ENCODE data around the gene ELP2. TPM values are rescaled to one million over a fixed set of nuclear protein-coding genes. Genes with fewer than 3 reads are reported as not detected.
A peak's percentile ranks its signal among the peaks of the same experiment; 100 is the strongest.

The ELP2 gene
- total and polyA plus RNA-seq, 8 donors = 35.1 to 73.3 (median 50.3) TPM

DNA sequence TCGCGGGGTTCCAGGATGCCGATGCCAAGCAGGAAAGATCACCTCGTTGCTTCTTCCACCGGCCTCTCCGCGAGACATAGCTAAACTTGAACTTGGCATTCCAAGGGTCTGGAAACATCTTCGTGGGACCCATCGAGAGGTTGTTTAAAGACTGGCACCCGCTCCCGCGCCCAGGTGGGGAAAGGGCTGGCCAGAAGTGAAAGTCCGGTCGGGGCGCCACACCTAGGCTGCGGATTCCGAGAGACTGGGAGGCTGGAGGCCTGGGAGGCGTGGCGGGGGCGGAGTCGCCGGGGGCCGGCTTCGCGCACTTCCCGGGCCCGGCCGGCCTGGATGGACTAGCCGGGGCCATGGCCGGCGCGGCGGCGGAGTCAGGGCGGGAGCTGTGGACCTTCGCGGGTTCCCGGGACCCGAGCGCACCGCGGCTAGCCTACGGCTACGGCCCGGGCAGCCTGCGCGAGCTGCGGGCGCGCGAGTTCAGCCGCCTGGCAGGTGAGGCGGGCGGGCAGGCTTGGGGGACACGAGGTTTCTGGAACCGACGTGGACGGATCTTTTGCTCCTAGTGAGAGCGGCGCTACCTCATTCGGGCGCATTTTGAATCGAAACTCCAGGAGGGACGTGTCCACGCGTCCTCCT, 57.6 kb downstream of the ELP2 start, which contains the start of gene MOCOS:
TSS of gene MOCOS (plus strand) at position 305 of the 633 bp plus-strand sequence. CDS start at position 348, 43 bp downstream.
- no peaks in the 10 kb centered on the region for H3K36me3 ChIP-seq
- H3K4me3 ChIP-seq = peak within 1 kb of the TSS; percentile 64 to 83 (median 76)
- peak; percentile 98 to 99 (median 98) for ATAC-seq
- peaks cover 0 to 4% (median 0%) of the 10 kb centered on the region in 3 donors for H3K4me1 ChIP-seq
- TF ChIP-seq, protein P1, sequence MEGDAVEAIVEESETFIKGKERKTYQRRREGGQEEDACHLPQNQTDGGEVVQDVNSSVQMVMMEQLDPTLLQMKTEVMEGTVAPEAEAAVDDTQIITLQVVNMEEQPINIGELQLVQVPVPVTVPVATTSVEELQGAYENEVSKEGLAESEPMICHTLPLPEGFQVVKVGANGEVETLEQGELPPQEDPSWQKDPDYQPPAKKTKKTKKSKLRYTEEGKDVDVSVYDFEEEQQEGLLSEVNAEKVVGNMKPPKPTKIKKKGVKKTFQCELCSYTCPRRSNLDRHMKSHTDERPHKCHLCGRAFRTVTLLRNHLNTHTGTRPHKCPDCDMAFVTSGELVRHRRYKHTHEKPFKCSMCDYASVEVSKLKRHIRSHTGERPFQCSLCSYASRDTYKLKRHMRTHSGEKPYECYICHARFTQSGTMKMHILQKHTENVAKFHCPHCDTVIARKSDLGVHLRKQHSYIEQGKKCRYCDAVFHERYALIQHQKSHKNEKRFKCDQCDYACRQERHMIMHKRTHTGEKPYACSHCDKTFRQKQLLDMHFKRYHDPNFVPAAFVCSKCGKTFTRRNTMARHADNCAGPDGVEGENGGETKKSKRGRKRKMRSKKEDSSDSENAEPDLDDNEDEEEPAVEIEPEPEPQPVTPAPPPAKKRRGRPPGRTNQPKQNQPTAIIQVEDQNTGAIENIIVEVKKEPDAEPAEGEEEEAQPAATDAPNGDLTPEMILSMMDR (IDR thresholded peaks at IDR 0.05) = no peak
- no peaks in the 10 kb centered on the region for H3K9me3 ChIP-seq
- peak; percentile 82 to 95 (median 86) for DNase-seq
- no peaks in the 10 kb centered on the region for H3K27me3 ChIP-seq
- no peak for FAIRE-seq
- intact Hi-C loops (cut with DNase I) = loop anchor here in 1 of 3 donors (10.0 kb wide), 1 partner anchor 77 kb away; no protein-coding TSS in a partner anchor
- 0% methylated on average over 54 to 66 of the region's 66 CpGs for WGBS, 2 donors
- H3K27ac ChIP-seq = peak within 1 kb of the TSS in 1 of 4 donors; percentile 15

DNA sequence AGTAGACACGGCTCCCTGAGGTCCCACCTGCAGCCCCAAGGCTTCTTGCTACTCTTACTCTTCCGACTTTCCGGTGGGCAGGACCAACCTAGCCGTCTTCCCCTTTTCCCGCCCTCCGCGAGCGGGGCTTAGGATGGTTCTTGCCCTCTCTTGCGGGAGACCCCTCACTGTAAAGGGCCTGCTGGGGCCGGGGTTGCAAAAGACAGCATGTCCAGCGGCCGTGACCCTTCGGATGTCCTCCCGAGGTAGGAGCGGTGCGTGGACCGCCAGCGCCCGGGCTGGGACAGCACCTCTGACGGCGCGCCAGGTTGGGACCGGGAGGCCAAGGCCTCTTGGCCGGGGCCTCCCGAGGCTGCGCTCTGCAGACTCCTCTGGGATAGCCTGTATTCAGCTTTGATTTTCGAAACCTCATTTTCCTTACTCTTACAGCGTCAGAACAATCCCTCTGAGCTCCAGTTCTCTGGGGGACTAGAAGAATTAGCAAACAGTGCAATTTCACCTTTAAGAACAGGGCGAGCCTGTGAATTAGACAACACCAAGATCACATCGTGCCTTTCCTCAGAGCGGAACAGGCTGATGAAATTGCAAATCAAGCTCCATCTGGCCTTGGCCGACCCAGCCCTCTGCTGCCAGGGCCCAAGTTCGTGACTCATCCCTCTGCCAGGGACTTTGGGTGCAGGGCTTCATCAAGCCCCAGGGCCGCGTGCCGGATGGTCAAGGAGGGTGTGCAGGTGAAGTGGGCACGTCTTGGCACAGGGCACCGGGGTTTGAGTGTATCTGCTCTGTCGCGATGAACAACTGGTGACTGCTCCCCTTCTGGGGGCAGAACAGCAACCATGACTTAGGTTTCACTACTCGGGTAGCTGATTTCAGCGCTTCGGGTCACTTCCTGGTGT, 58.4 kb downstream of the ELP2 start:
- DNase-seq = peak in 5 of 6 donors; percentile 9 to 80 (median 39)
- Histone ChIP-seq H3K27me3 (no peaks in the 10 kb centered on the region), H3K36me3 (no peaks in the 10 kb centered on the region), H3K4me1 (peaks cover 0 to 4% (median 0%) of the 10 kb centered on the region in 3 donors), H3K27ac (no peak overlapping the region), H3K4me3 (peak overlapping the region; percentile 64 to 83 (median 76)), H3K9me3 (no peaks in the 10 kb centered on the region)
- intact Hi-C loops (cut with DNase I) = loop anchor here in 1 of 3 donors (10.0 kb wide), 1 partner anchor 77 kb away; no protein-coding TSS in a partner anchor
- 41% methylated on average over 43 of the region's 43 CpGs for WGBS, 2 donors
- peak; percentile 22 to 33 (median 28) for ATAC-seq
- TF ChIP-seq, protein P1 (IDR thresholded peaks at IDR 0.05) = no peak
- FAIRE-seq = no peak

DNA sequence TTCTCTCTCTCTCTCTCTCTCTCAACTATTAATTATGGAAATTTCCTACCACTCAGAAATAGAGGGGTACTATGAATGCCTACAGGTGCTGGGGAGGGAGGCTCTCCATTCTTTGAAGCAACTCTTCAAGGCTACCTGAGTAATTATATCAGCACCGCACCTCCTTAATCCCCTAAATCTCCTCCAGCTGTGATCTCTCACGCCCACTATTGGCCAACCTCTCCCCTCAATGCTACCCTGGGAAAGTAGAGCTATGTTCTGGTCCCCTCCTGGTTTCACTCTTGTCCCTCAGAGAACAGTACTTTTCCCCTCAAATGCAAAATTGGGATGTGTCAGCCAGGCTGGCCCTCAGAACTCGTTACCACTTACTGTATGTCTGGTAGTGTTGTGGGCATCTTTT, 59.2 kb downstream of the ELP2 start:
- TF ChIP-seq, protein P1 (IDR thresholded peaks at IDR 0.05) = no peak
- no peaks in the 10 kb centered on the region for H3K9me3 ChIP-seq
- H3K27ac ChIP-seq = no peak overlapping the region
- intact Hi-C loops (cut with DNase I) = loop anchor here in 1 of 3 donors (10.0 kb wide), 1 partner anchor 76 kb away; no protein-coding TSS in a partner anchor
- no peak for DNase-seq
- no peak for FAIRE-seq
- H3K27me3 ChIP-seq = no peaks in the 10 kb centered on the region
- WGBS, 2 donors = 77 to 86% methylated on average over 3 of the region's 3 CpGs
- no peak for ATAC-seq
- no peaks in the 10 kb centered on the region for H3K36me3 ChIP-seq
- peaks cover 0 to 4% (median 0%) of the 10 kb centered on the region in 3 donors for H3K4me1 ChIP-seq
- no peak overlapping the region for H3K4me3 ChIP-seq

DNA sequence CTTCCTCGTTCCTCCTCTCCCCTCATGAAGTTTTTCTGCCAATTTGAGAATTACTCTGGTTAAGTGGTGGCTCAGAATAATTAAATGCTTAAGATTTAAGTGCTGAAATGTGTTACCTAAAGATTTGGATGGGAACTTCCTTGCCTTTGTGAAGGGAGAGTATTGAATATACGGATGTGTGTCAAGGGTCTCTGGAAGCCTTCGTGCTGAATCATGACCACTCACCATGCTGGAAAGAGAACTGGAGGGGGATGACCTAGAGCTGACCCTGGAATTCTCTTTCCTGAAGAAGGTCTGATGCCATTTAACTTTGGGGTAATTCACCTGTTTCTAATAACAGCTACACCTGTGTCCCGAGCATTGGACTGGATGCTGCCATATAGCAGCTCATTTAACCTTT, 59.8 kb downstream of the ELP2 start:
- 85 to 94% methylated on average over 4 of the region's 4 CpGs for WGBS, 2 donors
- no peak overlapping the region for H3K4me3 ChIP-seq
- DNase-seq = no peak
- peaks cover 0 to 4% (median 0%) of the 10 kb centered on the region in 3 donors for H3K4me1 ChIP-seq
- no peaks in the 10 kb centered on the region for H3K9me3 ChIP-seq
- TF ChIP-seq, protein P1 (IDR thresholded peaks at IDR 0.05) = no peak
- no peak overlapping the region for H3K27ac ChIP-seq
- FAIRE-seq = no peak
- intact Hi-C loops (cut with DNase I) = loop anchor here in 1 of 3 donors (10.0 kb wide), 1 partner anchor 75 kb away; no protein-coding TSS in a partner anchor
- no peak for ATAC-seq
- H3K36me3 ChIP-seq = no peaks in the 10 kb centered on the region
- H3K27me3 ChIP-seq = no peaks in the 10 kb centered on the region
